ENCODE results near the gene STARD3NL. TPM values are rescaled to one million over a fixed set of nuclear protein-coding genes. Genes with fewer than 3 reads are reported as not detected.

STARD3NL gene
- total and polyA plus RNA-seq, 2 of the 13 experiments (the other 11 are each of a cell fraction or from before 2014, with no cell fraction given): 37.3 to 42.3 TPM

DNA sequence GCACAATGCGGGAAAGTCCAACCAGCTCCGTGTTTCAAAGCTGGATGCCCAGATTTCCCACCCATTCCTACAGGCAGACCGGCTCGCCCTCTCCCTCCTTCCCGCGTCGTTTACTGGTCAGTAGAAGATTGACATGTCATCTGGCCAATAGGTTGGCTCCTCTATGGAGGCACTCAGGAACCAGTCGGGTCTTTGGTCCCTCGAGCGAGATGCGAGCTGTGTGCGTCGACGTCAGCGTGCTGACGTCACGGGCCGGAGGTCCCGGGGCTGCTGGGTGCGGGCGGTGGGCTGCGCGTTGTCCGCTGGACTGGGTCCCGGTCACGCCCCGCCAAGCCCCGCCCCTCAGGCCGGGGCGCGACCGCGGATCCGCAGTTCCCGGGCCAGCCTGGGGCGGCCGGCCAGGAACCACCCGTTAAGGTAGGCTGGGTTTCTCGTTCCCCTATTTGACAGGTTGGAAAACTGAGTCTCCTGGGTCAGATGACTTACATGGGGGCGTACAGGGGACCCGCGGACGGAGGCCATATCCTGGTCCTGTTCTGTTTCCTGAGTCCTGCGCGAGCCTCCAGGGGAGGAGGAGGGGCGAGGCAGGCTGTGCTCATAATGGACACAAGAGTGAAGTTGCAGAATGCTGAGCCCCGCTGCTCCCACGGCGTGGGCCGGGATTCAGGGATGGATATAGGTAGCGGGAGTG is at the start of gene STARD3NL (continued):
- peak; percentile 40 for TF ChIP-seq GABPA (IDR thresholded peaks at IDR 0.05; ENCODE audit: low read depth, low read length)
- peak; percentile 73 for TF ChIP-seq GABPA (CRISPR knock-in tag; IDR thresholded peaks at IDR 0.05; ENCODE audit: low read depth)
- no peak for TF ChIP-seq FOXJ3 (CRISPR knock-in tag; IDR thresholded peaks at IDR 0.05; ENCODE audit: borderline replicate concordance)
- no peak for TF ChIP-seq STAT5B (CRISPR knock-in tag; IDR thresholded peaks at IDR 0.05)
- TF ChIP-seq, protein P1, sequence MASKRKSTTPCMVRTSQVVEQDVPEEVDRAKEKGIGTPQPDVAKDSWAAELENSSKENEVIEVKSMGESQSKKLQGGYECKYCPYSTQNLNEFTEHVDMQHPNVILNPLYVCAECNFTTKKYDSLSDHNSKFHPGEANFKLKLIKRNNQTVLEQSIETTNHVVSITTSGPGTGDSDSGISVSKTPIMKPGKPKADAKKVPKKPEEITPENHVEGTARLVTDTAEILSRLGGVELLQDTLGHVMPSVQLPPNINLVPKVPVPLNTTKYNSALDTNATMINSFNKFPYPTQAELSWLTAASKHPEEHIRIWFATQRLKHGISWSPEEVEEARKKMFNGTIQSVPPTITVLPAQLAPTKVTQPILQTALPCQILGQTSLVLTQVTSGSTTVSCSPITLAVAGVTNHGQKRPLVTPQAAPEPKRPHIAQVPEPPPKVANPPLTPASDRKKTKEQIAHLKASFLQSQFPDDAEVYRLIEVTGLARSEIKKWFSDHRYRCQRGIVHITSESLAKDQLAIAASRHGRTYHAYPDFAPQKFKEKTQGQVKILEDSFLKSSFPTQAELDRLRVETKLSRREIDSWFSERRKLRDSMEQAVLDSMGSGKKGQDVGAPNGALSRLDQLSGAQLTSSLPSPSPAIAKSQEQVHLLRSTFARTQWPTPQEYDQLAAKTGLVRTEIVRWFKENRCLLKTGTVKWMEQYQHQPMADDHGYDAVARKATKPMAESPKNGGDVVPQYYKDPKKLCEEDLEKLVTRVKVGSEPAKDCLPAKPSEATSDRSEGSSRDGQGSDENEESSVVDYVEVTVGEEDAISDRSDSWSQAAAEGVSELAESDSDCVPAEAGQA (IDR thresholded peaks at IDR 0.05; ENCODE audit: low read depth): peak; percentile 77
- TF ChIP-seq, protein P1 (CRISPR knock-in tag; IDR thresholded peaks at IDR 0.05; ENCODE audit: borderline replicate concordance): no peak
- no peak for TF ChIP-seq HCFC1 (IDR thresholded peaks at IDR 0.05; ENCODE audit: low read depth, low read length)
- no peak for TF ChIP-seq ZNF7 (CRISPR knock-in tag; IDR thresholded peaks at IDR 0.05)
- TF ChIP-seq ZFAT (CRISPR knock-in tag; conservative IDR thresholded peaks at IDR 0.05): no peak; the same call in 1 of the 2 replicates
- TF ChIP-seq MBD4 (IDR thresholded peaks at IDR 0.05; ENCODE audit: borderline replicate concordance, low read length): no peak
- TF ChIP-seq GATA4 (IDR thresholded peaks at IDR 0.05; ENCODE audit: borderline replicate concordance, low read depth): 0 out of 2 replicates have a peak, but pooled peaks have one; percentile 19
- TF ChIP-seq RBM22 (optimal IDR thresholded peaks at IDR 0.05; ENCODE audit: low read length): no peak
- no peak for TF ChIP-seq MZF1 (CRISPR knock-in tag; IDR thresholded peaks at IDR 0.05; ENCODE audit: borderline replicate concordance)
- TF ChIP-seq, protein P2, sequence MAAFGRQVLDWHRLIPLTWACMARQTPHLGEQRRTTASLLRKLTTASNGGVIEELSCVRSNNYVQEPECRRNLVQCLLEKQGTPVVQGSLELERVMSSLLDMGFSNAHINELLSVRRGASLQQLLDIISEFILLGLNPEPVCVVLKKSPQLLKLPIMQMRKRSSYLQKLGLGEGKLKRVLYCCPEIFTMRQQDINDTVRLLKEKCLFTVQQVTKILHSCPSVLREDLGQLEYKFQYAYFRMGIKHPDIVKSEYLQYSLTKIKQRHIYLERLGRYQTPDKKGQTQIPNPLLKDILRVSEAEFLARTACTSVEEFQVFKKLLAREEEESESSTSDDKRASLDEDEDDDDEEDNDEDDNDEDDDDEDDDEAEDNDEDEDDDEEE (CRISPR knock-in tag; IDR thresholded peaks at IDR 0.05): no peak
- TF ChIP-seq, protein P3, sequence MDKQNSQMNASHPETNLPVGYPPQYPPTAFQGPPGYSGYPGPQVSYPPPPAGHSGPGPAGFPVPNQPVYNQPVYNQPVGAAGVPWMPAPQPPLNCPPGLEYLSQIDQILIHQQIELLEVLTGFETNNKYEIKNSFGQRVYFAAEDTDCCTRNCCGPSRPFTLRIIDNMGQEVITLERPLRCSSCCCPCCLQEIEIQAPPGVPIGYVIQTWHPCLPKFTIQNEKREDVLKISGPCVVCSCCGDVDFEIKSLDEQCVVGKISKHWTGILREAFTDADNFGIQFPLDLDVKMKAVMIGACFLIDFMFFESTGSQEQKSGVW (CRISPR knock-in tag; IDR thresholded peaks at IDR 0.05; ENCODE audit: borderline replicate concordance): no peak
- TF ChIP-seq FOXM1 (CRISPR knock-in tag; IDR thresholded peaks at IDR 0.05): no peak
- no peak for TF ChIP-seq SALL2 (CRISPR knock-in tag; IDR thresholded peaks at IDR 0.05)
- TF ChIP-seq, protein P4, sequence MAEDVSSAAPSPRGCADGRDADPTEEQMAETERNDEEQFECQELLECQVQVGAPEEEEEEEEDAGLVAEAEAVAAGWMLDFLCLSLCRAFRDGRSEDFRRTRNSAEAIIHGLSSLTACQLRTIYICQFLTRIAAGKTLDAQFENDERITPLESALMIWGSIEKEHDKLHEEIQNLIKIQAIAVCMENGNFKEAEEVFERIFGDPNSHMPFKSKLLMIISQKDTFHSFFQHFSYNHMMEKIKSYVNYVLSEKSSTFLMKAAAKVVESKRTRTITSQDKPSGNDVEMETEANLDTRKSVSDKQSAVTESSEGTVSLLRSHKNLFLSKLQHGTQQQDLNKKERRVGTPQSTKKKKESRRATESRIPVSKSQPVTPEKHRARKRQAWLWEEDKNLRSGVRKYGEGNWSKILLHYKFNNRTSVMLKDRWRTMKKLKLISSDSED (CRISPR knock-in tag; IDR thresholded peaks at IDR 0.05): no peak
- TF ChIP-seq POLR2AphosphoS5 (IDR thresholded peaks at IDR 0.05; ENCODE audit: low read depth, low read length): peak; percentile 70
- no peak for TF ChIP-seq ZBTB8A (CRISPR knock-in tag; IDR thresholded peaks at IDR 0.05; ENCODE audit: borderline replicate concordance, low read depth)
